CD4-positive, alpha-beta T cell treated with Interleukin-6 at 100 ng/mL for 8 hours (primary cell): Measurements from ENCODE around the gene PRR13.

Source experiments
- DNase-seq: peaks from one replicate; pipeline ENCODE4 v3.0.0-alpha.2; 2020; ENCODE audit warnings: mixed read lengths, low spot score

Gene PRR13

GRCh38 chr12:53493610-53494391 lies 52.3 kb downstream of the PRR13 start:
- no peak for DNase-seq
